ENCODE data around the gene KEAP1.

KEAP1 gene

GRCh38 chr19:10450853-10451609 lies 52.1 kb downstream of the KEAP1 start:
- DNase-seq (ENCODE audit: low read depth in 2 of 3, low spot score in 1 of 3): no peak

GRCh38 chr19:10450191-10450852 lies 52.8 kb downstream of the KEAP1 start:
- no peak for DNase-seq (ENCODE audit: low read depth in 2 of 3, low spot score in 1 of 3)

DNA sequence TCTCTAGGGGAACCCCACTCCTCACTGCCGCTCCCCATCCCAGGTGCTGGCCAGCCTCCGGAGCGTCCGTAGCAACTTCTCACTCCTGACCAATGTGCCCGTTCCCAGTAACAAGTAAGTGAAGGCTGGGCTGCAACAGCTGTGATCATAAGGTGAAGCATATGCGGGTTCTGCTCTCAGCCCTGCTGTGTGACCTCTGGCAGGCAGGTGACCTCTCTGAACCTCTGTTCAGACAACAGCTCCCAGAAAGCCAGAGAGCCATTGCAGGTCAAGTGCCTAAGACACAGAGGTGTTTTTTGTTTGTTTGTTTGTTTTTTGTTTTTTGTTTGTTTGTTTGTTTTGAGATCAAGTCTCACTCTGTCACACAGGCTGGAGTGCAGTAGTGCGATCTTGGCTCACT lies 54.1 kb downstream of the KEAP1 start:
- DNase-seq (ENCODE audit: low read depth in 2 of 3, low spot score in 1 of 3): no peak

DNA sequence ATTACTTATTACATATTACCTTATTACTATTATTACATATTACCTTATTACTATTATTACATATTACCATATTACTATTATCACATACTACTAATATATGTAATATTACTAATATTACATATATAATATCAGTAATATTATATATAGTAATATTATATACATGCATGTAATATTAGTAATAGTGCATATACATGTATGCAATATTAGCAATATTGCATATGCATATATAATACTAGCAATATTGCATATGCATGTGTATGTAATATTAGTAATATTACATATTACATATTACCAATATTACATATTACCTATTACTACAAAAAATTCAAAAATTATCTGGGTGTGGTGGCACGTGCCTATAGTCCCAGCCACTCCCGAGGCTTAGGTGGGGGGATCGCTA lies 60.5 kb downstream of the KEAP1 start:
- DNase-seq (ENCODE audit: low read depth in 2 of 3, low spot score in 1 of 3): no peak

DNA sequence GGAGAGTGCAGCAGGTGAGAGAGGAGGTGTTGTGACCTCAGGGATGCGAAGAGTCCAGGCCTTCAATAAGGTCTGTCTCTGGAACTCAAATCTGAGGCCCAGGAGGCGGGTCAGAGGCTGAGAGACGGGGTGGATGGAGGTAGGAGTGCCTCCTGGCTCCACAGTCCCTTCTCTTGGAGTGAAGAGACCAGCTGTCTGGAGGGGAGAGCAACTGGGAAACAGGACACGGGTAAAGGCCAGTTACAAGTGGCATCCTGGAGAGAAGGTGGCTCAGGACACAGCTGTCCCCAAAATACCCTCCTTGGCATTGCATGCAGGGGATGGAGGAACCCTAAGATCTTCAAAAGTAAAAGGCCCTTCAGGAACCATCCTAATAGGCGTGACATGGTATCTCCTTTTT lies 63.6 kb downstream of the KEAP1 start:
- no peak for DNase-seq (ENCODE audit: low read depth in 2 of 3, low spot score in 1 of 3)

All from stimulated activated CD4-positive, alpha-beta T cell treated with anti-CD3 and anti-CD28 coated beads, Interleukin-12 subunit alpha, Interleukin-12 subunit beta, amount 100 ng/mL, for 48 hours (primary cell).